ENCODE measurements around the gene SDCBP2.

Gene SDCBP2

DNA sequence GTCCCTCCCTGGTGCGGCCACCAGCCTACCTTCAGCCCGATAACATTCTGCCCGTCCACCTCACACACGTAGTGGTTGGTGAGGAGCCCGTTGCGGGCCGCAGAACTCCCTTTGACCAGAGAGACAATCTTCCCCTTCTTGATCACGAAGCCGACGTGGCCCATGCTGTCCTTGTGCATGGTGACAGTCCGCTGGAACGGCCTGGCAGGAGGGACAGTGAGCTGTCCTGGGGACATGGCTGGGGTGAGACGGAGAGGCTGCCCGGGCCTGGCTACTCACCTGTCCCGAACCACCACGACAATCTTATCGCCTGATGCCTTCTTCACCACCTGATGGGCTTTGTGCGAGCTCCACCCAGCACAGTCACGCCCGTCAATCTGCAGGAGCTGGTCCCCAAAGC lies 16.6 kb downstream of the SDCBP2 start:
- no peak for DNase-seq (ENCODE audit: low read depth)

DNA sequence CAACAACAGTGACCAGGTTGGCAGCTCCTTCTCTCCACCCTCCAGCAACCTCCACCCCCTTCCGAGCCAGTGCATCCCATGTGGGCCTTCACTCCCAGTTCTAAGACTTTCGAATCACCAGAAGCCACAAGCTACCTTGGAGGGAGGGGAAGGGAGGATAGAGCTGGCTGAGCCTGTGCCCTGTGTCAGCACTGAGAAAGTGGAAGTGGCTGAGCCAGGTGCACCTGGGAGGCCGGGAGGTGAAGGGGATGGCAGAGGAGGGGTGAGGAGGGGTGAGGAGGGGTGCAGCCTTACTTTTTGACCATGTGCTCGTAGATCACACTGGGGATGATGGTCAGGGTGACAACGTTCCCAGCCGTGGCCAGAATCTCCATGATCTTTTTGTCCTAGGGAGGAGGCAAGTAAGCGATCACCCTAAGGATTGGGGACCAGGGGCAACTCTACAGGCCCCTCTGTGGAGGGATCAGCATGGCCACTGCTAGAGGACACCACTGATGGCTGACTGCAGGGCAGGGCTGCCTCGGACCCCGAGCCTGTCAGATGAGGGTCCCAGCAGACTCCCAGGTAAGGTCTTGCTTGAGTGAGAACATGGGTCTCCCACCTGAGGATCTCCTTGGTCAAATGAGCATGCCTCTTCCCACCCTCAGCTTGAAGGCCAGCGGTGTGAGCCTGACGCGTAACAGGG lies 18.3 kb downstream of the SDCBP2 start:
- no peak for DNase-seq (ENCODE audit: low read depth)

- no peak for DNase-seq (ENCODE audit: low read depth)
Measured at GRCh38 chr20:1310071-1310470, 18.9 kb downstream of the SDCBP2 start.

DNA sequence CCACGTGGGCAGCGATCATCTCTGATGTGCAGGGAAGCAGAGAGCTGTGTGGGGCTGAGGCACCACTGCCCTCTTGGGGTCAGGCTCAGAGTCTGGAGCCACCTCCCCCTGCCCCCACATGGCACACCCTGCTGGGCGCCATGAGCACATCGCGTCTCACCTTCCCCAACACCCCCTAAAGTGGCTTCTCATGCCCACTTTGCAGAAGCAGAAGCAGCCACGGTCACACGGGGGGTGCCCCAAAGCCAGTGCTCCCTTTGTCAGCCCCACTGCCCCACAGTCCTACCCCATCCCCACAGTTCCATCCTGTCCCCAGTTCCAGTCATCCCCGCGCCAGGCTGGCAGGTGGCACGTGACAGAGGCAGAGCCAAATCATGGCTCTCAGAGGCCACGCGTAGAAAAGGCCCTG lies 19.5 kb downstream of the SDCBP2 start:
- DNase-seq (ENCODE audit: low read depth): no peak

DNA sequence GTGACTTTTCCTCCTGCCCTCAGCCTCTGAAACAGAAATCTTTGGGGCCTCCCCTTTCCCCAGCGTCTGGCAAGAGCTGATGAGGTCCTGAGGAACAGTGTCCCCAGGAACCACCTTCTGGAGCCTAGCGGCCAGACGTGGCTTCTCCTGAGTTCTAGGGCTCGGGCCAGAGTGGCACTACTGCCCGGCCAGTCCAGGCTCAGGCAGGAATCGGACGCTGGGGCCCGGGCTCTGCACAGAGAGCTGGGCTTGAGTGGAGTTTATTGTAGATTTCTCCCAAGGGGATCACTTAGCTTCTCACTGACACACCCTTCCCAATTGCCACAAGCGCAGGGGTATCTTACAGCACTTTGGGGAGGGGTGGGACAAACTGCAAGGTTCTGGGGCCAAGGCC lies 20.2 kb downstream of the SDCBP2 start:
- no peak for DNase-seq (ENCODE audit: low read depth)

DNA sequence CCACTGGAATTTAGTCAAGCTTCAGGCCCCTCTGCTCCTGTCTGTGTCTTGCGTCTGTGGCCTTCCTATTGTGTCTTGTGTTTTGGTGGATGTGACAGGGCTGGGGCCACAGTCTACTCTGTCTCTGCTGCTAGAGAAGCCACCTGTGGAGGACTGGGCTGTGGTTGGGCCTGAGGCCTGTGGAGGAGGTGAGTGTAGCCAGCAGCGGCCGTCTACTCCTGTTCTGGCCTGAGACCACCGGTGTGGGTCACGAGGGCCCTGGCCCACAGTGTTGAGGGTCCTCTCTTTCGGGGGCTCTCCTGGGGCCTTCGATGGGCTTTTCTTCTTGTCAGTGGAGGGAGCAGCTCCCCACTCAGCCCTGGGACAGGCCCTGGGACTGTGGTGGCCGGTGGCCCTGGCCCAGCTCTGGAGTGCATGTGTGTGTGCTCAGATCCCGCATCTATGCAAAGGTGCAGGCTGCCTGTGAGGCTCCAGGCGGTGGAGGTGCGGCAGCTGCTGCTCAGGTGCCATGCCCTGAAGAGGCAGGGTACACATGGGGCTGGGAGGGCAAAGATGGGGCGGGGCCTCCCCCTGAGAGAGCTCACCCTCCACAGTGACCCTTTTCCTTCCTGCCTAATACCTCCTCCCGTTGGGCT lies 20.8 kb downstream of the SDCBP2 start:
- no peak for DNase-seq (ENCODE audit: low read depth)

DNA sequence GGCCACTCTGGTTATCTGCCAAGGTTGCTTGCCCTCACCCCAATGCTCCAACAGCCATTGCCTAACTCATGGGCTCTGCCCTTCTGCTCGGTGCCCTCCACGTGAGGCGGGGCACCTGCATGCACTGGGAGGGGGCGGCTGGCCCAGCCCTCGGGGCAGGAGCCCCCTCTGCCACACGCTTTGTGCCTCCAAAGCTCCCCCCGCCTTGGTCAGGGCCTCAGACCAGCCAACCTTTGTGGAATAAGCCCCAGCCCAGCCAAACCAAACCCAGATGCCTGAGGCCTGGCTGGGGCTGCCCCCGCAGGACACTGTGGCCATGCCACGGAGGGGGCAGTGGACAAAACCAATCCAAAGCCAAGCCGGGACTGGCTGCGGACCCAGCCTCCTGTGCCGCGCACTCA lies 21.4 kb downstream of the SDCBP2 start:
- no peak for DNase-seq (ENCODE audit: low read depth)

DNA sequence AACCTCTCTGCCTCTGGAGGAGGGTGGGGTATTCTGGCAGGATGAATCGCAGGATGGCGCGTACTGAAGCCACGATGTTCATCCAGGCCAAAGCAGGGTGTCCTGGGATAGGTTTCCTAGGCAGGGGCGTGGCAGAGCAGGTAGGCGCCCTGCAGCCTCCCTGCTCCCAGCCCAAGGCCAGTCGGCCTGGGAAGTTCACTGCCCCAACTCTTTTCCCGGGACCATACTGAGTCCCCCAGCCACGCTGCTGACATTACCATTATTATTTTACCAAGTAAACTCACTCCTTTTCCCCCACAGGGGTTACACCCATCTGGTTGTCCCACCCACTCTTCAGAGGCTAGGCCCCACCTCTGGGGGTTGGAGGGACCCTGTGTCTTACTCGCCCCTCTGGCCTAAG lies 21.8 kb downstream of the SDCBP2 start:
- no peak for DNase-seq (ENCODE audit: low read depth)

GRCh38 chr20:1306316-1307135 lies 22.4 kb downstream of the SDCBP2 start:
- DNase-seq (ENCODE audit: low read depth): no peak

DNA sequence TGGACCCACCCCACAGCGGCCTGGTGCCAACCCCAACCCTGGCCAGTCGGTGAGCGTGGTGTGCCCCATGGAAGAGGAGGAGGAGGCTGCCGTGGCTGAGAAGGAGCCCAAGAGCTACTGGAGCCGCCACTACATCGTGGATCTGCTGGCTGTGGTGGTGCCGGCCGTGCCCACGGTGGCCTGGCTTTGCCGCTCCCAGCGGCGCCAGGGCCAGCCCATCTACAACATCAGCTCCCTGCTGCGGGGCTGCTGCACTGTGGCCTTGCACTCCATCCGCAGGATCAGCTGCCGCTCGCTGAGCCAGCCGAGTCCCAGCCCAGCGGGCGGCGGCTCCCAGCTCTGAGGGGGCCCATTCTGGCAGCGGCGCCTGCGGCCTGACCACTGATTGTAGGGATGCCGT lies 23.2 kb downstream of the SDCBP2 start:
- DNase-seq (ENCODE audit: low read depth): no peak

DNA sequence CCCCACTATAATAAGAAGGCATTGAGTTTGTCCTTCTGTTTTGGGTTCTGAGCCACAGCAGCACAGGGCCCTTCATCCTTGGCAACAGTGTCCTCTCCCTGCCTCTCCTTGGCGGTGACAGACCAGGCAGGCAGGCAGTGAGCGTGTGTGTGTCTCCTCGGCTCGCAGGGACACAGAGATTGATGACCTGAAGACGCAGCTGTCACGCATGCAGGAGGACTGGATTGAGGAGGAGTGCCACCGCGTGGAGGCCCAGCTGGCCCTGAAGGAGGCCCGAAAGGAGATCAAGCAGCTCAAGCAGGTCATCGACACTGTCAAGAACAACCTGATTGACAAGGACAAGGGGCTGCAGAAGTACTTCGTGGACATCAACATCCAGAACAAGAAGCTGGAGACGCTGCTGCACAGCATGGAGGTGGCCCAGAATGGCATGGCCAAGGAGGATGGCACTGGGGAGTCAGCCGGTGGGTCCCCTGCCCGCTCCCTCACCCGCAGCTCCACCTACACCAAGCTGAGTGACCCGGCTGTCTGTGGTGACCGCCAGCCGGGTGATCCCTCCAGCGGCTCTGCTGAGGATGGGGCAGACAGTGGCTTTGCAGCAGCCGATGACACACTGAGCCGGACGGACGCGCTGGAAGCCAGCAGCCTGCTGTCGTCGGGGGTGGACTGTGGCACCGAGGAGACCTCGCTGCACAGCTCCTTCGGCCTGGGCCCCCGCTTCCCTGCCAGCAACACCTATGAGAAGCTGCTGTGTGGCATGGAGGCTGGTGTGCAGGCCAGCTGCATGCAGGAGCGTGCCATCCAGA lies 24.0 kb downstream of the SDCBP2 start:
- no peak for DNase-seq (ENCODE audit: low read depth)

DNA sequence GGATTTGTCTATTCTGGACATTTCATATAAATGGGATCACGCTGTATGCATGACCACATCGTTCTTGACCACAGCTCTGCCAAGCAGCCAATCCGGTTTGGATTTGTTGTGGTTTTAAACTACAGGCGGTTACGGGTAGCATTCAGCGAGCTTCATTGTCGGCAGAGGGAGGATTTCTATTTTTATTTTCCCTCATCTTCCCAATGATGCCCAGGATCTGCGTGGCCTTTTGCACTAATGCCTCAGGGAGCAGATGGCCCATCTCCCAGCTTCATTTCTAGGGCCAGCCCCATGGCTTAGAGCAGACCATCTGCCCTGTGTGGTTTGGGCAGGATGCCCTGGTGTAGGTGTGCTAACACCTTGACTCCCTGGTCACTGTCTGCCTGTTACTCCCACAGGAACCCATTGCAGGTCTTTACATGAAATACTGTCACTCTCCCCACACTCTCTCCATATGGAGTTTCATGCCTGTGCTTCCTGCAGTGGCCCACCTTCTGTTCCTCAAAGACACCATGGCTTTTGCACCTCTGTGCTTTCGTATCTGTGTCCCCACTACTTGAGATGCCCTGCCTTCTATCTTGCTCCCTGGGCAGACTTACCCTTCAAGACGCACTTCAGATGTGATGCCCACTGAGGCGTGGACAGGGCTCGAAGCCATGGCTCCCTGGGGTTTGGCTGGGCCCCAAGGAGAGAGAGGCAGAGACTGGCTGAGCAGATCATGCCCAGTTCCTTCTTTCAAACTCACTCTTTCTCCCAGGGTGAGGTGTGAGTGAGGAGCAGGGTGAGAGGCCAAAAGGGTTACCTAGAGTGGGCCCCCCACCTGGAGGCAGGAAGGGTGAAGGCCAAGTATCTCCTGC lies 26.0 kb downstream of the SDCBP2 start:
- no peak for DNase-seq (ENCODE audit: low read depth)

- DNase-seq (ENCODE audit: low read depth): peak; percentile 43
Measured at GRCh38 chr20:1301031-1301529, 27.9 kb downstream of the SDCBP2 start.

DNA sequence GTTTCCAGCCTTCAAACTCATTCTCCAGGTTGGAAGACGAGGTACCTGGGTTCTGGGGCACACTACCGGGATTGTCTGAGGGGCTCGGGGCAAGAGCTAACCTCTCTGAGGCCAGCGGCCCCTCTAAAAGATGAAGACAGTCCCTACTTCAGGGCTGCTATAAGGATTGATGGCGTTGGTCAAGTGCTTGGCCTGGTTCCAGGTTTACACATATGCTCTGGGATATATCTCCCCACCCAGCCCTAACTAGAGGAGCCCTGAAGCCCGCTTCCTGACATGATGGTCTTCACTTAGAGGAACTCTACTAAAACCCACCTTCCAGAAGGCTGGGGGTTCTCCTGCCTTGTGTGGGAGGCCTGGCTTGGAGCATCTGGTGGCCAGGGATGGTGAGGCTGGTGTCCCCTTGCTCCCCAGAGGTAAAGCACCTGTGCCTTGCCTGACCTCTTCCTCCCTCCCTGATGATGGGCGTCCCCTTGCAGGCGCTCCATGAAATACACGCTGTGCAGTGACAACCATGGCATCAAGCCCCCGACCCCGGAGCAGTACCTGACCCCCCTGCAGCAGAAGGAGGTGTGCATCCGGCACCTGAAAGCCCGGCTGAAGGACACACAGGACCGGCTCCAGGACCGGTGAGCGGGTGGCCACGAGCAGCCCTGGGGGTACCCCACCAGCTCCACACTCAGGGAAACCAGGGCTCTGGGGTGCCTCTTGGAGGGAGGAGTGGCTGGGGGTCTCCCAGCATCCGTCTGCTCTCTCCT lies 28.7 kb downstream of the SDCBP2 start:
- no peak for DNase-seq (ENCODE audit: low read depth)

- DNase-seq (ENCODE audit: low read depth): peak; percentile 20
Measured at GRCh38 chr20:1299522-1299921, 29.4 kb downstream of the SDCBP2 start.

GRCh38 chr20:1298888-1299511 lies 29.9 kb downstream of the SDCBP2 start:
- no peak for DNase-seq (ENCODE audit: low read depth)

DNA sequence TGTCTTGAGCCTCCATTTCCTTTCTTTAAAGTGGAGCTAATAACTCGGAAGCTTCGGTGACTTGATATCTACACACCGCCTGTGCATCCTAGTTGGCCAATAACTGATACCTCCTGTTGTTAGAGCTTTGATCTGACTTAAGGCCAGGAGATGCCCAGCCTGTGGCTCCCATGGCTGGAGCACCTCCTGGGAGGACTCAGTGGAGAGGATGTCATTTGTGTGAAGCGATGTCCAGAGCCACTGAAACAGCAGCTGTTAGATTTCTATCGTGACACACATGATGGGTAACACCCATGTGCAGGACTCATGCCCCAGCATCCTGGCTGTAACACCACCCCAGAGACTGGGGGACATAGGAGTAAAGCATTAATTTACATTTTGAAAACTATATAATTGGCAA lies 30.8 kb downstream of the SDCBP2 start:
- no peak for DNase-seq (ENCODE audit: low read depth)

DNA sequence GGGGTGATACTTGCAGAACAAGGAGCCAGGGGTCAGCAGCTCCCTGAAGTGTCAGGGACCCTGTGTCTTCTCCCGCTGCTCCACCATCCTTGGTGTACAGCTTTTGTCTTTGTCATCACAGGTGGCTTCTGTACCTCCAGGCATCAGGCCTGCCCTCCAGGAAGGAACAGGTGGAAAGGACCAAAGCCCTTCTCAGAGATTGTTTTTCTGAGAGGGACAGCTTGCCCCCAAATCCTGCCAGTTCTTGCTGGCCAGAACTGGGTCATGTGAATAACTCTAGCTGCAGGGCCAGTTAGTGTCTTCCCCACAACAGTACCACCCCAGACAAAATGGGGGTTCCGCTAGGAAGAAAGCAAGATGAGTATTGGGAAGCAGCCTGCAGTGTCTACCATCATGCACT lies 31.5 kb downstream of the SDCBP2 start:
- no peak for DNase-seq (ENCODE audit: low read depth)

- DNase-seq (ENCODE audit: low read depth): no peak
Measured at GRCh38 chr20:1296922-1297321, 32.0 kb downstream of the SDCBP2 start.

GRCh38 chr20:1296117-1296610 lies 32.8 kb downstream of the SDCBP2 start:
- no peak for DNase-seq (ENCODE audit: low read depth)
